Germinal center (tissue), 1 donor: ENCODE results near the gene ZFAND2A.
"Not testable (repeated sequence)": the region's sequence is repeated elsewhere in the genome, so short reads cannot be mapped to it uniquely, and the experiment has no call there.

Experiments used
- DNase-seq: peaks from one replicate; pipeline ENCODE4 v3.0.0; 2012; ENCODE audit warnings: mixed read lengths, low spot score

ZFAND2A gene

GRCh38 chr7:1175597-1175966 is 15.6 kb upstream of the ZFAND2A start:
- no peak for DNase-seq

GRCh38 chr7:1174881-1175596 is 15.0 kb upstream of the ZFAND2A start:
- DNase-seq: no peak

GRCh38 chr7:1174002-1174401 is 14.0 kb upstream of the ZFAND2A start:
- no peak for DNase-seq

- DNase-seq: no peak
Measured at GRCh38 chr7:1172666-1173523, 12.9 kb upstream of the ZFAND2A start.

- not testable (repeated sequence) for DNase-seq
Measured at GRCh38 chr7:1171516-1171915, 11.5 kb upstream of the ZFAND2A start.

GRCh38 chr7:1170741-1171501 is 10.9 kb upstream of the ZFAND2A start:
- no peak for DNase-seq

GRCh38 chr7:1169409-1170368 is 9.7 kb upstream of the ZFAND2A start:
- peak; percentile 90 for DNase-seq

- DNase-seq: no peak
Measured at GRCh38 chr7:1168422-1168821, 8.4 kb upstream of the ZFAND2A start.

GRCh38 chr7:1164436-1164835 is 4.4 kb upstream of the ZFAND2A start:
- no peak for DNase-seq

- no peak for DNase-seq
Measured at GRCh38 chr7:1163121-1163520, 3.1 kb upstream of the ZFAND2A start.

- no peak for DNase-seq
Measured at GRCh38 chr7:1160670-1161021, 650 bp upstream of the ZFAND2A start.

- not testable (repeated sequence) for DNase-seq
Measured at GRCh38 chr7:1159231-1159630, 765 bp downstream of the ZFAND2A start.

- no peak for DNase-seq
Measured at GRCh38 chr7:1158203-1159126, 1.5 kb downstream of the ZFAND2A start.

GRCh38 chr7:1156782-1157535 is 3.0 kb downstream of the ZFAND2A start:
- no peak for DNase-seq

- DNase-seq: not testable (repeated sequence)
Measured at GRCh38 chr7:1155818-1156781, 3.9 kb downstream of the ZFAND2A start.

GRCh38 chr7:1154172-1154739 is 5.7 kb downstream of the ZFAND2A start:
- no peak for DNase-seq

- DNase-seq: no peak
Measured at GRCh38 chr7:1152492-1152891, 7.5 kb downstream of the ZFAND2A start.
